ENCODE measurements around the gene ZDHHC8.

ZDHHC8 gene

GRCh38 chr22:20192972-20193760 is 61.6 kb downstream of the ZDHHC8 start:
- no peak for DNase-seq (ENCODE audit: low read depth in 2 of 2)

- DNase-seq (ENCODE audit: low read depth in 2 of 2) = no peak
Measured at GRCh38 chr22:20193761-20194494, 62.3 kb downstream of the ZDHHC8 start.

- no peak for DNase-seq (ENCODE audit: low read depth in 2 of 2)
Measured at GRCh38 chr22:20194681-20195593, 63.3 kb downstream of the ZDHHC8 start.

DNA sequence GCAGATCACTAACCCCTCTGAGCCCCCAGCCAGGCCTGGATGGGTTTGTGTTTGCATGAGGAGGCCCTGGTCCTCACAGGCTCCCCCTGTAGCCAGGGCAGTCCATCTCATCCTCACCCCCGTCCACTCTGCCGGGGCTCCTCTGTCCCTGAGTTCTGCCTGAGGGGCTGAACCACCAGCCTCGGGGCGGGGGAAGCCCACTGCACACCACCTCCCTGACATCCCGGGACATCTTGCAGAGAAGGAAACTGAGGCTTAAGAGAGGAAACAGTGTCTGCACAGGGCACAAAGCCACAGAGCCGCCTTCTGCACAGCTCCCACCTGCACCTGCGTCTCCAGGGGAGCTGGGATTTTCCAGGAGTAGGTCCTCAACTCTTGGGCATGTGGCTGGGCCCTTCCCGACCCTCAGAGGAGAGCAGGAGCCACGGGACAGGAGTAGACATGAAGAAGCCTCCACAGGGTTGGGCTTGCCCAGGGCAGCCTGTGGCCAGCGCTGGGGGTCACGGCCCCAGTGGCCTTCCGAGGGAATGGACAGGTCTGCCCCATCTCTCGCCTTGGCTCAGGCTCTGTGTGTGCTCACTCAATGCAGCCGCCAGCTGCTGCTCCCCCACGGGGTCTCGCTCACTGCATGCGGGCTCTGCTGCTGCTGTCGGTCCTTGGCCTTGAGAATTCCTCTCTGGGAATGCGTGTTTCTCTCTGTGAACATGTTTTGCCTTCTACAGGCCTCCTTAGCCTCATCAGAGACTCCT is 64.7 kb downstream of the ZDHHC8 start:
- DNase-seq (ENCODE audit: low read depth in 2 of 2) = no peak
